Measurements from ENCODE around the gene NLK. TPM values are rescaled to one million over a fixed set of nuclear protein-coding genes. Genes with fewer than 3 reads are reported as not detected.
A peak's percentile ranks its signal among the peaks of the same experiment; 100 is the strongest.
"Not testable (repeated sequence)": the region's sequence is repeated elsewhere in the genome, so short reads cannot be mapped to it uniquely, and the experiment has no call there.

Gene NLK
- total RNA-seq, 6 experiments from 2014 or later = 8.8 to 10.6 (median 9.9) TPM

DNA sequence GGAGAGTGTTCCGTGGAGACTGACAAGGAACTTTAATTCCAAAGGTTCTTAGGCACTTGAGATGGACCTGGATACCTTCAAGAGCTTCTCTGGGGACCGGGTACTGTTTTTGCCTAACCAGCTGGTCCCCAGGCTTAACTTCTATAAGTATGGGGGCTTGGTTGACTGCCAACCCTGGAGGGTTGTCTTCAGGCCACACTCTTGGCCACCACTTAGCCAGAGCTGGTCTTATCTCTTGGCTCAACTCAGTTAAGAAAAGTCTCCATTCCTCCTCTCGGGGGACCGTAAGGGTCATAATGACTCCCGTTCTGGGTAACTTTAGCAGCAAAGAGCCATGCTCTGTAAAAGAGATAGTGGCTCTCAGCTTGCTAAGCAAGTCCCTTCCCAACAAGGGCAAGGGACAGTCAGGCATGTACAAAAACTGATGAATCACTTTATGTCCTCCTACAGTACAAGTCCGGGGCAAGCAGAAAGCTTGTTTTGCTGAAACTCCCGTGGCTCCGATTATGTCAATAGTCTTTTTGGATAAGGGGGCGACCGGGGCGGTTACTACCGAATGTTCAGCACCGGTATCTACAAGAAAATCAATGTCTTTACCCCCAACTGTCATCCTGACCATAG, 193.7 kb downstream of the NLK start:
- intact Hi-C loops (cut with DNase I) = loop anchor here in 1 of 2 donors (10.0 kb wide), 1 partner anchor 109 kb away; no protein-coding TSS in a partner anchor
- WGBS (ENCODE audit: insufficient coverage, low coverage, low lambda C conversion rate, missing lambda C conversion rate) = 85% methylated on average over 4 of the region's 13 CpGs

DNA sequence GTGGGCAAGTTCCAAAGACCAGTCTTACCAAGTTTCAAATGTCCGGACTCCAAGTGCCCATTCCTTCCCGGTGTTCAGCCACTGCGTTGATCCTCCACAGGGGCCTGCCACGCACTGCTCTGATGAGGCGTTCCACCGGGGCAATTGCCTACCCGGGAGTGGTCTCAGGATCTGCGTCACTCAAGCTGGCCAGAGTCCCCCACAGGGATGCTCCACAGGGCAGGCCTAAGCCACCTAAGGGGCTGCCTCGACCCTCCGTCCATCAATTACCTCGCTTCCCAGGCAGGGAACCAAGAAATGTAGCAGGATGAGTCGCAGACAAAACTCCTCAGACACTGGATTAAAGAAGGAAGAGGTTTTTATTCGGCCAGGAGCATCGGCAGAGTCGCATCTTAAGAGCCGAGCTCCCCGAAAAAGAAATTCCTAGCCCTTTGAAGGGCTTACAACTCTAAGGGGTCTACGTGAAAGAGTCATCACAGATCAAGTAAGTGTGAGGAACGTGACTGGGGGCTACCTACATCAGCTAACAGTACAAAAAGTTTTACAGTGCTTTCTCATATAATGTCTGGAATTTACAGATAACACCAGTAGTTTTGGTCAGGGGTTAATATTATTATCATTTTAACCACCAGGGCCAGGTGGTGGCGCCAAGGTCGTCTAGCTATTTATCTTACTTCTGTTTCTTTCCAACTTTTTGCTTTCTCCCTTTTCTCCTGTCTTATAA, 196.2 kb downstream of the NLK start:
- H3K27ac ChIP-seq = not testable (repeated sequence)
- WGBS (ENCODE audit: insufficient coverage, low coverage, low lambda C conversion rate, missing lambda C conversion rate) = 71% methylated on average over 11 of the region's 21 CpGs
- intact Hi-C loops (cut with DNase I) = loop anchor here in 1 of 2 donors (10.0 kb wide), 1 partner anchor 106 kb away; no protein-coding TSS in a partner anchor

More for the DNA sequence above, 193.7 kb downstream of the NLK start:
- H3K4me3 ChIP-seq, ATAC-seq, H3K9me3 ChIP-seq, H3K4me1 ChIP-seq, H3K27ac ChIP-seq, H3K36me3 ChIP-seq, H3K27me3 ChIP-seq, DNase-seq: not testable (repeated sequence)

DNA sequence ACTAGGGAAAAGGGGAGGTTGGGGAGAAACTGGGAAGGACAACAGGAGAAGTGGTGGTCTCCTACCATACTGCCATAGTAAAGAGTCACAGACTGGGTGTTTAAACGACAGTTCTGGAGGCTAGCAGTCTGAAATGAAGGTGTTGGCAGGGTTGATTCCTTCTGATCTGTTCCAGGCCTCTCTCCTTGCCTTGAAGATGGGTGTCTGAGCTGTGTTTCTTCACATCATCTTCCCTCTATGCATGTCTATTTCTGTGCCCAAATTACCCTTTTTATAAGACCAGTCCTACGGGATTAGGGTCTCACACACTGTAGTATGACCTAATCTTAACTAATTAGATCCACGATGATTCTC, 196.8 kb downstream of the NLK start:
- ATAC-seq (no peak), DNase-seq (no peak)
- intact Hi-C loops (cut with DNase I) = loop anchor here in 1 of 2 donors (10.0 kb wide), 1 partner anchor 106 kb away; no protein-coding TSS in a partner anchor
- no peaks in the 10 kb centered on the region for H3K4me1 ChIP-seq
- no peak overlapping the region for H3K4me3 ChIP-seq
- no peaks in the 10 kb centered on the region for H3K36me3 ChIP-seq
- 63% methylated on average over 3 of the region's 3 CpGs for whole genome bisulfite sequencing (ENCODE audit: insufficient coverage, low coverage, low lambda C conversion rate, missing lambda C conversion rate)
- no peaks in the 10 kb centered on the region for H3K27me3 ChIP-seq
- H3K27ac ChIP-seq = no peak overlapping the region
- TF ChIP-seq POLR2A (IDR thresholded peaks at IDR 0.05) = no peak
- TF ChIP-seq, protein P1, sequence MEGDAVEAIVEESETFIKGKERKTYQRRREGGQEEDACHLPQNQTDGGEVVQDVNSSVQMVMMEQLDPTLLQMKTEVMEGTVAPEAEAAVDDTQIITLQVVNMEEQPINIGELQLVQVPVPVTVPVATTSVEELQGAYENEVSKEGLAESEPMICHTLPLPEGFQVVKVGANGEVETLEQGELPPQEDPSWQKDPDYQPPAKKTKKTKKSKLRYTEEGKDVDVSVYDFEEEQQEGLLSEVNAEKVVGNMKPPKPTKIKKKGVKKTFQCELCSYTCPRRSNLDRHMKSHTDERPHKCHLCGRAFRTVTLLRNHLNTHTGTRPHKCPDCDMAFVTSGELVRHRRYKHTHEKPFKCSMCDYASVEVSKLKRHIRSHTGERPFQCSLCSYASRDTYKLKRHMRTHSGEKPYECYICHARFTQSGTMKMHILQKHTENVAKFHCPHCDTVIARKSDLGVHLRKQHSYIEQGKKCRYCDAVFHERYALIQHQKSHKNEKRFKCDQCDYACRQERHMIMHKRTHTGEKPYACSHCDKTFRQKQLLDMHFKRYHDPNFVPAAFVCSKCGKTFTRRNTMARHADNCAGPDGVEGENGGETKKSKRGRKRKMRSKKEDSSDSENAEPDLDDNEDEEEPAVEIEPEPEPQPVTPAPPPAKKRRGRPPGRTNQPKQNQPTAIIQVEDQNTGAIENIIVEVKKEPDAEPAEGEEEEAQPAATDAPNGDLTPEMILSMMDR (IDR thresholded peaks at IDR 0.05) = no peak
- H3K9me3 ChIP-seq = no peaks in the 10 kb centered on the region

More for the DNA sequence above, 196.2 kb downstream of the NLK start:
- not testable (repeated sequence) for ATAC-seq, DNase-seq, H3K27me3 ChIP-seq, H3K9me3 ChIP-seq, H3K36me3 ChIP-seq, H3K4me1 ChIP-seq, H3K4me3 ChIP-seq

DNA sequence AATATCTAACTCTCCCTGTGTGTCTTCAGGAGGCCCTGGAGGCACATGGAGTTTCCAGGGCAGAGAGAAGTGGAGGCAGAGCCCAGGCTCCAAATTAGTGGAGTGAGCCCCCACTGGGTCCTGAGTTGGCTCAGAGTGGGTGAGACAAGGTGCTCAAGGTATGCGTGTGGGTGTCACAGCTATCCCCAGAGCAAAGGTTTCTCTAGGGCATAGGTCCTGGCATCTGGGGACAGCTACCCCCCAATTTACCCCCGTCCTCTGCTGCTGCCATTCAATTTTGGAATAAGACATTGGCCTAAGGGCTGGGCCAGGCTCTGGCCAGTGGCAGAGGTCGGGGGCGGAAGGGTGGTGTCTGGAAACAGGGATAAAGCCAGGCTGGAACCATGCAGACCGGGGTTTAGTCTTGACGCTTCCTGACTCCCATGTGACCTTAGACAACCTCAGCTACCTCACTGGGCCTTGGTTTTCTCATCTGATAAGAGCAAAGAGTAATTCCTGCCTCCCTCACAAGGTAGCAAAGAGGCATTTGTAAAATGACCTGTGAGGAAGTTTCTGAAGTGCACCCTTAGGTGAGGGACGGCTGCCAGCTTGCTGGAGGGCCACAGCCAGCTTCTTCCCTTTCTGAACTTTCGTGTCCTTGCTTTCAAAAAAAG, 198.3 kb downstream of the NLK start:
- no peak for ATAC-seq
- Histone ChIP-seq H3K9me3 (no peaks in the 10 kb centered on the region), H3K4me3 (no peak overlapping the region), H3K27me3 (no peaks in the 10 kb centered on the region), H3K36me3 (no peaks in the 10 kb centered on the region), H3K27ac (no peak overlapping the region), H3K4me1 (no peaks in the 10 kb centered on the region)
- no peak for DNase-seq
- intact Hi-C loops (cut with DNase I) = no loop called here
- TF ChIP-seq, protein P1 (IDR thresholded peaks at IDR 0.05) = no peak
- no peak for TF ChIP-seq POLR2A (IDR thresholded peaks at IDR 0.05)
- 72% methylated on average over 4 of the region's 8 CpGs for WGBS (ENCODE audit: insufficient coverage, low coverage, low lambda C conversion rate, missing lambda C conversion rate)

DNA sequence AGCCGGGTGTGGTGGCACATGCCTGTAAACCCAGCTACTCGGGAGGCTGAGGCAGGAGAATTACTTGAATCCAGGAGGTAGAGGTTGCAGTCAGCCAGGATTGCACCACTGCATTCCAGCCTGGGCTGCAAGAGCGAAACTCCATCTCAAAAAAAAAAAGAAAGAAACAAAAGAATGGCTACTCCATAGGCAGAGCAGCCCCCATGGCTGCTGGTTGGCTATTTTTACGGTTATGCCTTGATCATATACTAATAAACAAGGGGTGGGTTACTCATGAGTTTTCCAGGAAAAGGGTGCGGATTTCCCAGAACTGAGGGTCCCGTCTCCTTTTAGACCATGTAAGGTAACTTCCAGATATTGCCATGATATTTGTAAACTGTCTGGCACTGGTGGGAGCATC, 200.3 kb downstream of the NLK start:
- H3K27me3 ChIP-seq = no peaks in the 10 kb centered on the region
- H3K4me1 ChIP-seq = no peaks in the 10 kb centered on the region
- H3K27ac ChIP-seq = no peak overlapping the region
- no peak overlapping the region for H3K4me3 ChIP-seq
- TF ChIP-seq POLR2A (IDR thresholded peaks at IDR 0.05) = no peak
- TF ChIP-seq, protein P1 (IDR thresholded peaks at IDR 0.05) = no peak
- no peaks in the 10 kb centered on the region for H3K9me3 ChIP-seq
- no peaks in the 10 kb centered on the region for H3K36me3 ChIP-seq
- 68% methylated on average over 2 of the region's 6 CpGs for WGBS (ENCODE audit: insufficient coverage, low coverage, low lambda C conversion rate, missing lambda C conversion rate)
- no peak for DNase-seq
- no peak for ATAC-seq
- intact Hi-C loops (cut with DNase I) = no loop called here

DNA sequence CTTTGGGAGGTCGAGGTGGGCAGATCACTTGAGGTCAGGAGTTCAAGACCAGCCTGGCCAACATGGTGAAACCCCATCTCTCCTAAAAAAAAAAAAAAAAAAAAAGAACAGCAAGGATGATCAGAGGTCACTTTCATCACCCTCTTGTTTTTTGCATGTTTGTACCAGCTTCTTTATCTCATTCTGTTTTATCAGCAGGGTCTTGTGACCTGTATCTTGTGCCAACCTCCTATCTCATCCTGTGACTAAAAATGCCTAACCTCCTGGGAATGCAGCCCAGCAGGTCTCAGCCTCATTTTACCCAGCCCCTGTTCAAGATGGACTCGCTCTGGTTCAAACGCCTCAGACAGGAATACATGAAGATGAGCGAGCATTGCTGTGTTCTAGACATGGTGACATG, 200.8 kb downstream of the NLK start:
- WGBS (ENCODE audit: insufficient coverage, low coverage, low lambda C conversion rate, missing lambda C conversion rate) = 63% methylated on average over 3 of the region's 4 CpGs
- H3K27me3 ChIP-seq; H3K4me1 ChIP-seq; H3K4me3 ChIP-seq; H3K27ac ChIP-seq; intact Hi-C loops (cut with DNase I); DNase-seq; H3K36me3 ChIP-seq; H3K9me3 ChIP-seq: not testable (repeated sequence)
- ATAC-seq = peak in 1 of 4 donors; percentile 57
